GM19438 (cell line): ENCODE data around the gene IFNA17.
"Not testable (repeated sequence)": the region's sequence is repeated elsewhere in the genome, so short reads cannot be mapped to it uniquely, and the experiment has no call there.

Experiments
- ATAC-seq: cut with Tn5 transposase; IDR thresholded peaks from one replicate; pipeline ENCODE4 v1.9.1; 2021; ENCODE audit warnings: low read depth; ENCODE audit not compliant: unreplicated experiment

The IFNA17 gene

GRCh38 chr9:21212160-21212559 lies 15.9 kb downstream of the IFNA17 start:
- not testable (repeated sequence) for ATAC-seq

- ATAC-seq, result not testable (repeated sequence)
Observed at GRCh38 chr9:21210782-21211181, 17.2 kb downstream of the IFNA17 start.

GRCh38 chr9:21210311-21210710 lies 17.7 kb downstream of the IFNA17 start:
- no peak for ATAC-seq

GRCh38 chr9:21207043-21207442 lies 21.0 kb downstream of the IFNA17 start, which contains the start of gene IFNA10:
IFNA10 (minus strand) TSS chr9:21207143; CDS start chr9:21207097, 46 bp downstream.
- not testable (repeated sequence) for ATAC-seq

- no peak for ATAC-seq
Observed at GRCh38 chr9:21205204-21205603, 22.8 kb downstream of the IFNA17 start.

GRCh38 chr9:21202105-21202504 lies 25.9 kb downstream of the IFNA17 start, which contains the start of gene IFNA7:
IFNA7 (minus strand) TSS chr9:21202205; CDS start chr9:21202165, 40 bp downstream.
- not testable (repeated sequence) for ATAC-seq

GRCh38 chr9:21194867-21195776 lies 32.9 kb downstream of the IFNA17 start:
- peak; percentile 90 for ATAC-seq

GRCh38 chr9:21187487-21187886 lies 40.5 kb downstream of the IFNA17 start, which contains the start of gene IFNA4:
IFNA4 (minus strand) TSS chr9:21187587; CDS start chr9:21187531, 56 bp downstream.
- not testable (repeated sequence) for ATAC-seq

- ATAC-seq, result peak; percentile 86
Observed at GRCh38 chr9:21182810-21183736, 44.9 kb downstream of the IFNA17 start.
